ENCODE results near the gene FAM43B.

Gene FAM43B

DNA sequence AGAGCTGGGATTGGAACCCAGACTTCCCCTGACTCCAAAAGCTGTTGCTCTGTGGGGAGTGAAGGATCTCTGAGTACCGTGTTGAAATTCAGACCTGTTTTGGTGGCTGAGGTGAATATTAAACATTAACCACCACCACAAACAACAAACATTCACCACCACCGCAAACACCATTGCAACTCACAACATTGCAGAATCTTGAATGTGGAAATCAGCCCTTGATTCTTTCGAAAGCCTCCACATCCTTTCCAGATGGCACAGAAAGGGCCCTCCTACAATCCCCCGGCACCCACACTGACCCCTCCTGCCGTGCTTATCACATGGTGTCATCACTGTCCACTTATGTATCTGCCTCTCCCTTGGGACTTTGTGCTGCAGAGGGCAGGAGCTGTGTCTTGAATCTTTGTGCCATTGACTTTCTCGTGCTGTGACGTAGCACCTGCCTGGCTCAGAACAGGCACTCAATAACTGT is 38.0 kb downstream of the FAM43B start:
- TF ChIP-seq, protein P1, sequence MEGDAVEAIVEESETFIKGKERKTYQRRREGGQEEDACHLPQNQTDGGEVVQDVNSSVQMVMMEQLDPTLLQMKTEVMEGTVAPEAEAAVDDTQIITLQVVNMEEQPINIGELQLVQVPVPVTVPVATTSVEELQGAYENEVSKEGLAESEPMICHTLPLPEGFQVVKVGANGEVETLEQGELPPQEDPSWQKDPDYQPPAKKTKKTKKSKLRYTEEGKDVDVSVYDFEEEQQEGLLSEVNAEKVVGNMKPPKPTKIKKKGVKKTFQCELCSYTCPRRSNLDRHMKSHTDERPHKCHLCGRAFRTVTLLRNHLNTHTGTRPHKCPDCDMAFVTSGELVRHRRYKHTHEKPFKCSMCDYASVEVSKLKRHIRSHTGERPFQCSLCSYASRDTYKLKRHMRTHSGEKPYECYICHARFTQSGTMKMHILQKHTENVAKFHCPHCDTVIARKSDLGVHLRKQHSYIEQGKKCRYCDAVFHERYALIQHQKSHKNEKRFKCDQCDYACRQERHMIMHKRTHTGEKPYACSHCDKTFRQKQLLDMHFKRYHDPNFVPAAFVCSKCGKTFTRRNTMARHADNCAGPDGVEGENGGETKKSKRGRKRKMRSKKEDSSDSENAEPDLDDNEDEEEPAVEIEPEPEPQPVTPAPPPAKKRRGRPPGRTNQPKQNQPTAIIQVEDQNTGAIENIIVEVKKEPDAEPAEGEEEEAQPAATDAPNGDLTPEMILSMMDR (IDR thresholded peaks at IDR 0.05; ENCODE audit: low read length, missing control alignments), result no peak
- H3K4me3 ChIP-seq (replicated peaks; ENCODE audit: low read depth, low read length), result no peak overlapping the region
- DNase-seq (ENCODE audit: low read depth), result no peak

DNA sequence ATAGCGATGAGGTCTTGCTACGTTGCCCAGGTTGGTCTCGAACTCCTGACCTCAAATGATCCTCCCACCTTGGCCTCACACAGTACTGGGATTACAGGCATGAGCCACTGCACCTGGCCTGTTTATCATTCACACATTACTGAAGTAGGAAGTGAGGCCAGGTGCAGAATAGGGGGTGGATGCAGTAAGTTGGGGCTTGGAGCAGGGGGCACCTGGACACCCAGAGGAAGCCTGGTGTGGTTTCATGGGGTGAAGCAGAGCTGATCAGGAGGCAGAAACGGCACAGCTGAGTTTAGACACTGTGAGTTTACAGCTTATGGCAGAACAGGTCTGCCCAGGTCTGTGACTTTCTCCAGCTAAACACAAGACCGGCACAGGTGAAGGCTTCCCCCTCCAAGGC is 41.4 kb downstream of the FAM43B start:
- TF ChIP-seq, protein P1 (IDR thresholded peaks at IDR 0.05; ENCODE audit: low read length, missing control alignments), result no peak
- no peak overlapping the region for H3K4me3 ChIP-seq (replicated peaks; ENCODE audit: low read depth, low read length)
- DNase-seq (ENCODE audit: low read depth), result no peak

DNA sequence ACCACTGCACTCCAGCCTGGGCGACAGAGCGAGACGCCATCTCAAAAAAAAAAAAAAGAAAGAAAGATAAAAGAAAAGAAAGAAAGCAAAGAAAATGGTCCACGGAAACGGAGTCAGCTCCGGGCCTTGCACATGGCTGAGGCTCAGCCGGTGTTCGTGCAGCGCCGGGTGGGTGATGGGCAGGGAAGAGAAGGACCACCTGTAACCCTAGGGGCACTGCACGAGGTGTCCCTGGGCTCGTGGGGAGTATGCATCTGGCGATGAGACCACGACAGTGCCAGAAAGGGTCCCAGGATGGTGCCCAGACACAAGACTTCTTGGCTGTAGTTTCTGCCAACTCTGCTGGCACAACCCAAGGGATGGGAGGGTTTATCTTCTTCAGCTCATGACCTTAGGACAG is 42.4 kb downstream of the FAM43B start:
- H3K4me3 ChIP-seq (replicated peaks; ENCODE audit: low read depth, low read length), result no peak overlapping the region
- DNase-seq (ENCODE audit: low read depth), result no peak
- TF ChIP-seq, protein P1 (IDR thresholded peaks at IDR 0.05; ENCODE audit: low read length, missing control alignments), result no peak

DNA sequence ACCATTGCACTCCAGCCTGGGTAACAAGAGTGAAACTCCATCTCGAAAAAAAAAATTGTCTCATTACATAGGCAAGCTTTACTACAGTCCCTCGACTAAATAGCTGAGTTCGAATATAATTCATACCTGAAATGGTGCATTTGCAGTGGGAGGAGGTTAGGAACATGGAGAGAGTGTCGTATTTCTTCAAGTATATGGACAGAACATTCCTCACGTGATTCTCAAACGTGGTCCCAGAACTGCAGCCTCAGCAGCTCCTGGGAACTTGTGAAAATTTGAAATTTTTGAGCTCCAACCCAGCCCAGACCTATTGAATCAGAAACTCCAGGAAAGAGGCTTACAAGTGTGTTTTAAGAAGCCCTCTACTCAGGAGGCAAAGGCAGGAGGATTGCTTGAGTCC is 43.7 kb downstream of the FAM43B start:
- TF ChIP-seq, protein P1 (IDR thresholded peaks at IDR 0.05; ENCODE audit: low read length, missing control alignments), result no peak
- no peak overlapping the region for H3K4me3 ChIP-seq (replicated peaks; ENCODE audit: low read depth, low read length)

DNA sequence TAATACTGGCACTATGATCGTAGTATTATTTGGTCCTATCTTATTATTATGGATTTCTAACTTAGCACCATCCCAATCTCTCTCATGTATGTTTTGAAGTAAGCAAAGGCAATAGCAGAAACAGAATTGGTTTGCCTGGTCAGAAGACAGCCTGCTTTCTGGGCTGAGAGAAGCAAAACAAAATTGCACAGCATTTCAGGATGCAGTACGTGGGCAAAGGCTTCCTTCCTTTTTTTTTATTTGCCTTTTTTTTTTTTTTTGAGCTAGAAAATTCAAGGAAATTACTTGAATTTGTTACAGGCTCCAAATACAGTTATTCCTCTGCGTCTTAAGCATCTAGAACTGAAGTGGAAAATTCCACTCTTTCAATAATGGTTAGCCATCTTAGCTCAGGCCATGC is 45.3 kb downstream of the FAM43B start:
- H3K4me3 ChIP-seq (replicated peaks; ENCODE audit: low read depth, low read length), result no peak overlapping the region
- no peak for DNase-seq (ENCODE audit: low read depth)
- TF ChIP-seq, protein P1 (IDR thresholded peaks at IDR 0.05; ENCODE audit: low read length, missing control alignments), result no peak

More for the DNA sequence above, 43.7 kb downstream of the FAM43B start:
- DNase-seq (ENCODE audit: low read depth), result no peak

DNA sequence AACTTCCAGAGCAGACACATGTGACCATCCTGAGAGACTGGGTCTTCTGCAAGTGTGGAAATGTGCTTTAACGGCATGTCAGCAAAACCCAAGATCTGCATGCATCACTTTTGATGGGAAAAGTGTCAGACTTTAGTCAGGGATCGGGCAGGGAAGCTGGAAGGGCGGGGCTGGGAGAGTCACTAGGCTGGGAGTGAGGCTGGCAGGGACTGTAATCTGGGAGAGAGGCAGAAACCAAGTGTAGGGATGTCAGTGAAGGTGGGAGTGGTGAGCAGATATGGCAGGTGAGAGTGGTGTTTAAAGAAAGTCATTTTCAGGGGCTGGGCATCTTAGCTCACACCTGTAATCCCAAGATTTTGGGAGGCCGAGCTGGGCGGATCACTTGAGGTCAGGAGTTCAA is 47.8 kb downstream of the FAM43B start:
- no peak overlapping the region for H3K4me3 ChIP-seq (replicated peaks; ENCODE audit: low read depth, low read length)
- TF ChIP-seq, protein P1 (IDR thresholded peaks at IDR 0.05; ENCODE audit: low read length, missing control alignments), result no peak
- DNase-seq (ENCODE audit: low read depth), result no peak

DNA sequence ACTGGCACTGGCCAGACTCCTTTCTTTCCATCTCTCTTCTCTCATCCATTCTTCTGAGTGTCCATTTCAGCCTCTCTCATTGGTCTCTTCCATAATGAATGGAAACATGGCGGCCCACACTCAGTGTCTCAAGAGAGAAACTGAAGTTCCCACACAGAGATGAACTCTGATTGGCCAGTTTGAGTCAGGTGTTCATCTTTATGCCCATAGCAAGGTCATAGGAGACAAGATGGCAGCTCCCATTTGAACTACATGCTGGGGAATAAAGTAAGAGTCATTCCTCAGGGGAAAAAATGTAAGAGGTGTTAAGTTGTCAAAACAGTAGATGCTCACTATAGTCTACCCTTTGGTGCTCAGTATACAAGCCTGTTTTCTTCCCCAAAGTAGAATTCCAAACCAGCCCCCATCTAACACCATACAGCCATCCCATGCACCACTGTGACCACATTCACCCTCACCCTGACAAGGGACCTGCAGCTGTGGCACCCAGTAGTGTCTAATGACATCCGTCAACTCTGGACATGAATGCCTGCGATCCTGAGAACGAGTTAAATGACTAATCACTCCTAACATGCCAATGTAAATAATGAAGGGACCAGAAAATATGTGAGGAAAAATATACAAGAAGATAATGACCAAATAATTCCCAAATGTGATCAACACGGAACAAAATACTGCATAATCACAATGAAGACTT is 48.9 kb downstream of the FAM43B start:
- DNase-seq (ENCODE audit: low read depth), result no peak
- H3K4me3 ChIP-seq (replicated peaks; ENCODE audit: low read depth, low read length), result no peak overlapping the region
- TF ChIP-seq, protein P1 (IDR thresholded peaks at IDR 0.05; ENCODE audit: low read length, missing control alignments), result no peak
